Measurements from ENCODE around the gene USP13.

USP13 gene

DNA sequence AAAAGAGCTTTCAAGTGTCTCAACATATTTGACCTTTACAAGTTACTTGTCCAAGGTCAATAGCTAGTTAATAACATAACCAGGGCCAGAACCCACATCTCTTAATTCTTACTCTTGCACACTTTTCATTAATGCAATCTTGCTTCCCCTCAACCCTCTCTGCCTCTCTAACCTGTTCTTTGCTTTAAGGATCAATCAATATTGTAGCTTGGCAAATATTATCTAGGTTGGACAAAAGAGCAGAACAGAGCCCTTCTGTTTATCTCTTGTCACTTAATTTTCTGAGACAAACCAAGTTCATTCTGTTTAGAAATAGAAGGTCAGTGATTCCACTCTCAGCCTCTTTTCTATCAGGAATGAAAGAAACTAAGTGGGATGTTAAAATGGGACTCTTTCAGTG, 180.5 kb downstream of the USP13 start:
- in situ Hi-C loops (cut with MboI; ENCODE audit: low sequenced_read_pairs) = no loop called here

GRCh38 chr3:179837374-179837773, 184.5 kb downstream of the USP13 start:
- in situ Hi-C loops (cut with MboI; ENCODE audit: low sequenced_read_pairs) = no loop called here
